GM13976 (cell line): ENCODE measurements around the gene RELN.

Experiments
- DNase-seq: peaks from one replicate; pipeline ENCODE4 v3.0.0; 2012; ENCODE audit warnings: low spot score
- in situ Hi-C: fragments of 300-500 bp; cut with MboI; formaldehyde crosslinking; loops from one replicate; pipeline ENCODE4 v1.12.0; 2022; ENCODE audit warnings: low sequenced_read_pairs, mixed read lengths, inconsistent platforms; ENCODE audit not compliant: unreplicated experiment
- TF ChIP-seq, protein P1 (sequence below): IDR thresholded peaks from 2 replicates; pipeline ENCODE4 v1.5.1; 2012; ENCODE audit warnings: borderline replicate concordance, mild to moderate bottlenecking; ENCODE audit not compliant: insufficient read depth; ENCODE audit errors: extremely low read depth, missing control alignments, control extremely low read depth

Gene RELN

DNA sequence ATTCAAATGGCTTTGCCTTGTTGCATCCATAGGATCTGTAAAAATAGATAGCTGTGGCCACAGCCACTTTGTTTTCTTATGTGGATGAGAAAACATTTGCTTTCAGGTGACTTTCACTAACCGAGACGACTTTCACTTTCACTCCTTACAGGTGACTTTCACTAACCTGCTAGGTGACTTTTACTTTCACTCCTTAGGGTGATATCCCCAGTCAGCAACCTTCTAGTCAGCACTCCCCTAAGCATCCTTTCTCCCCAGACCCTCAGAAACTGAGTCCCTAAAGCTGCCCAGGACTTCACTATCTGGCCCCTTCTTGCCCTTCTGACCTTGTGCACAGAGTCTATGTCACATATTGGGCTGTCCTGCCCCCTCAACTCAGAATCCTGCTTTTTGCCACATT lies 177.5 kb downstream of the RELN start:
- DNase-seq = peak; percentile 15
- in situ Hi-C loops = no loop called here
- TF ChIP-seq, protein P1, sequence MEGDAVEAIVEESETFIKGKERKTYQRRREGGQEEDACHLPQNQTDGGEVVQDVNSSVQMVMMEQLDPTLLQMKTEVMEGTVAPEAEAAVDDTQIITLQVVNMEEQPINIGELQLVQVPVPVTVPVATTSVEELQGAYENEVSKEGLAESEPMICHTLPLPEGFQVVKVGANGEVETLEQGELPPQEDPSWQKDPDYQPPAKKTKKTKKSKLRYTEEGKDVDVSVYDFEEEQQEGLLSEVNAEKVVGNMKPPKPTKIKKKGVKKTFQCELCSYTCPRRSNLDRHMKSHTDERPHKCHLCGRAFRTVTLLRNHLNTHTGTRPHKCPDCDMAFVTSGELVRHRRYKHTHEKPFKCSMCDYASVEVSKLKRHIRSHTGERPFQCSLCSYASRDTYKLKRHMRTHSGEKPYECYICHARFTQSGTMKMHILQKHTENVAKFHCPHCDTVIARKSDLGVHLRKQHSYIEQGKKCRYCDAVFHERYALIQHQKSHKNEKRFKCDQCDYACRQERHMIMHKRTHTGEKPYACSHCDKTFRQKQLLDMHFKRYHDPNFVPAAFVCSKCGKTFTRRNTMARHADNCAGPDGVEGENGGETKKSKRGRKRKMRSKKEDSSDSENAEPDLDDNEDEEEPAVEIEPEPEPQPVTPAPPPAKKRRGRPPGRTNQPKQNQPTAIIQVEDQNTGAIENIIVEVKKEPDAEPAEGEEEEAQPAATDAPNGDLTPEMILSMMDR = no peak

DNA sequence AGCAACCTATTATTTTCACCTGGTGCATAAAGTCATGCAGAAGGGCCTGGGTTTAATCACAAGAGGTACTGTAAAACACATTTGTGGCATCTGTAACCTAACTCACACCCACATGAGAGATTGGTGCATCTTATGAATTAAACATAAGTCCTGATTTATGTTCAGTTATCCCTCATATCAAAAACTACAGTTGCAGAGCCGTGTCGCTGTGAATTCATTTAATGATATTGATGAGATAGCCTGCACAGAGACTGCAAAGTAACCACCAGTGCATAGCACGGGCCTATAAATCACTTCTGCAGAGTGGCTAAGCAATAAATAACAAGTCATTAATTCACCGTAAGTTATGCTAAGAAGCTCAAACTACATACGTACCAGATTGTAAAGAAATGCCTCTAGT lies 178.2 kb downstream of the RELN start:
- in situ Hi-C loops = no loop called here
- TF ChIP-seq, protein P1 = no peak
- DNase-seq = no peak

DNA sequence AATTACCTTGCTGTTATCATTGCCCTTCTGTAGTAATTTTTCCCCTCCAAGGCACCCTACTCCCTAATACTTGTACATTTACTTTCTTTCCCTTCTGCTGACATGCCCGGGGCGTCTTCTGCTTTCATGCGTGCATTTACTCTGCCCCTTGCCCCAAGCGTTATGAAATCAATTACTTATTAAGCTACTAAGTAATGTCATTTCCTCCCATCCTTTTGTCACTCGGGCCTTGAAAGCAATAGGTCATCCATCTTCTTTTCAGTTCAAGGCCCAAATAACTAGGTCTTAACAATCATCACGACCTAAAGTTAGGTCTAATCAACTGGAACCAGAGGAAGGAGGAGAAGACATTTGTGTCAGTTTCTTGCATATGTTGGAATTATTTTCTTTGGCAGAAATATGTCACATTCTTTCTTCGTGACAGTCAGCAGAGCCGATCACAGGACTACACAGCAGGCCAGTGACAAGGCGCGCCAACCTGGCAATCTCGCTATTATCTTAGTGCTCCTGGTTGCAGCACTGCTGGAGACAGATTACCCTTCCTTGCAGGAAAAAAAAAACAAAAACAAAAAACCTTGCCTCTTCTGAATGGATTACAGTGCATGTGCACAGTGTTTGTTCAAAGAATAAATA lies 179.2 kb downstream of the RELN start:
- in situ Hi-C loops = no loop called here
- TF ChIP-seq, protein P1 = no peak
- no peak for DNase-seq

DNA sequence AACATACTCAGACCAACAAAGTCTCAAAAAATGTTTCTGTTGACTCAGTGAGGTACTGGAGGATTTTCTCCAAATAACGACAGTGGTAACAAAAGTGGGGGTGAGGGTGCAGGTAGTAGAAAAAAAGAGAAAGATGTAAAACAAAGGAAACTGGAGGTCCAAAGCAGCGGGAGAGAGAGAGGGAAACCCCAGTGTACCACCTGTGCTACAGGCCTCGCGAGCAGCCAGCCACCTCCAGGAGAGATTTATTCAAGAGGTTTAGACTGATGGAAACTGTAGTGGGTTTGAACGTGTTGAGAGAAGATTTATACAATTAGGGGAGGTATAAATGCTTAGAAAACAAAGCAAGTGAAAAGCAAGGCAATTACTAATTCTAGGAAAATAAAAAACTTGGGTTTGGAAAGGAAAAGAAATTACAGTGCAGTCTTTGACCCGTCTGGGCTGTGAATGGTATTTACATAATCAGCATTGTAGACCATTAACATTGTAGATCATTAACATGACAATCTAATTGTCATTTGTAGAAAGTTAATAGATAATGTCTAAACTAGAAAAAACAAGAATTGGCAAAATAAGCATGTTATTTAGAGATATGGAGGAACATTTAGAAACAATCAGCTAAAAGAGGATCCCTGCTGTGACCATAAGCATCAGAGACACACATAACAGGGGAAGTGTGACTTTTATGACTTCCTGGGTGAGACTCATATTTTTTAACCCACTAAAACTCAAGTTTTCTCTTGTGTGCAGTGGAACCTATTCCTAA lies 180.0 kb downstream of the RELN start:
- TF ChIP-seq, protein P1 = no peak
- in situ Hi-C loops = no loop called here
- DNase-seq = no peak

DNA sequence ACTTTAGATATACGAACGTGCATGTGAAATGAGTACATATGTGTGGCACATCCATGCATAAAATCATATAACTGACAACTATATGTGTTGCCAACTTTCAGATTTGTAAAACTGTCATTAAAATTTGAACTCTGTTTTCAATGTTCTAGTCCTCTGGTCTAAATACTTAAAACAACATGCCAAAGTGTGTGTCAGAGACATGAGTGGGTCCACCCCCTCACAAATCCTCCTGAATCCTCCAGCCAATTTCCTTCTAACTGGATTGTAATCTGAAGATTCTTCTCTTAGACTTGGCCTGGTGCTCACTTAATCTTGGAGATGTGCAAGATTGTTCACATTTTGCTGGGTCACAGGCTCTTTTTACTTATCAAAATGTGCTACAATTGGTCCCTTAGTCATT lies 184.1 kb downstream of the RELN start:
- DNase-seq = no peak
- in situ Hi-C loops = no loop called here
- TF ChIP-seq, protein P1 = no peak

DNA sequence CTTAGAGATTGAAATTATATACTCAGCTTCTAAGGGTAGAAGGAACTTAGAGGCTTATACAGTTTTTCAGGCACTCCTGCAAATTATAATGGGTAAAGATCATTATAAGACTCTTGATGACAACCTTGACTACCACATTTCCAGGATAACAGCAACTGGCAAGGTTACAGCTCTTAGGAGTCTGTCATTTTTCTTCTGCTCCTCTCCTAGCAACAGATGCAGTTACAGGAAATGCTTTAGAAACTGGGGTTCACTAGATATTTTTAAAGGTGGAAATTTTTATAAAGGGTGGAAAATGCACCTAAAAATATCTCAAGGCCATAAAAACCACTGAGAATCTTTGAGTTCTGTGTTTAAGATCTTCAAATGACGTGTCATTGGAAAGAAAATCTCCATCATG lies 185.8 kb downstream of the RELN start:
- no peak for DNase-seq
- TF ChIP-seq, protein P1 = no peak
- in situ Hi-C loops = no loop called here
